Transverse colon (tissue), 4 donors: Measurements from ENCODE around the gene LCE1C. TPM values are rescaled to one million over a fixed set of nuclear protein-coding genes. Genes with fewer than 3 reads are reported as not detected.

Experiments
- DNase-seq: peaks from one replicate; pipeline ENCODE4 v3.0.0-alpha.2; 2019
- H3K27ac ChIP-seq, 4 donors: fragments of 200-600 bp; sonication (generic); 2 replicates each; pipeline ENCODE4 v1.5.1; 2016 to 2018; ENCODE audit warnings: inconsistent platforms in 4 of 4
- H3K27me3 ChIP-seq: fragments of 200-600 bp; sonication (generic); 2 replicates; pipeline ENCODE4 v1.5.1; 2017; ENCODE audit warnings: inconsistent platforms
- H3K36me3 ChIP-seq, 4 donors: fragments of 200-600 bp; sonication (generic); 2 replicates each; pipeline ENCODE4 v1.5.1; 2017 to 2019; ENCODE audit warnings: inconsistent platforms in 4 of 4
- H3K4me1 ChIP-seq, 4 donors: fragments of 200-600 bp; sonication (generic); 2 replicates each; pipeline ENCODE4 v1.5.1; 2017 to 2020; ENCODE audit warnings: inconsistent platforms in 4 of 4
- H3K4me3 ChIP-seq, 4 donors: fragments of 200-600 bp; sonication (generic); 1 replicate in 1 of 4; 2 replicates in 3 of 4; pipeline versions ENCODE4 v1.5.1 to v1.6.1; 2017 to 2019; ENCODE audit warnings: inconsistent platforms in 4 of 4
- H3K9me3 ChIP-seq, 2 donors: fragments of 200-600 bp; sonication (generic); 2 replicates each; pipeline ENCODE4 v1.5.1; 2017 to 2019; ENCODE audit warnings: inconsistent platforms in 2 of 2
- EP300 ChIP-seq: sonication (generic); formaldehyde crosslinking; IDR thresholded peaks from one replicate; pipeline ENCODE4 v1.6.1; 2017; ENCODE audit warnings: antibody characterized with exemption, low read depth
- POLR2A ChIP-seq: fragments of 450-650 bp; IDR thresholded peaks from one replicate; pipeline ENCODE4 v1.6.1; 2016; ENCODE audit warnings: antibody characterized with exemption, mild to moderate bottlenecking, moderate library complexity
- POLR2AphosphoS5 ChIP-seq, 3 donors: sonication (generic); formaldehyde crosslinking; IDR thresholded peaks; one replicate each; pipeline ENCODE4 v1.6.1; 2016; ENCODE audit warnings: antibody characterized with exemption in 3 of 3
- WGBS, 2 donors: methylation state at CpG; one replicate each; pipeline ENCODE4 v1.1.5; 2018; ENCODE audit warnings: low coverage in 1 of 2; 5-methylcytosine and 5-hydroxymethylcytosine counted together
- in situ Hi-C, 4 donors: fragments of 200-750 bp; cut with MboI; loops; one replicate each; pipeline versions ENCODE4 v1.15.0 to v1.15.1; 2017; ENCODE audit warnings: low sequenced_read_pairs in 3 of 4, low pct_ligation_motif_present in 1 of 4, low pct_unique_long_range_greater_than_20kb in 1 of 4
- intact Hi-C: fragments of 100-400 bp; cut with DNase I; formaldehyde crosslinking; loops from one replicate; pipeline ENCODE4 v1.15.1; 2023; ENCODE audit warnings: low total_unique reads
- total RNA-seq, 4 donors: library from RNA; depleted of rRNA; stranded (reverse); fragments of >200 nt; gene quantifications; one replicate each; pipeline ENCODE4 v1.1.0, GENCODE V29; 2016
- TF ChIP-seq, protein P1 (sequence below), 5 experiments: fragments of 200-600 bp in 3 of 5; fragments of 450-650 bp in 2 of 5; sonication (generic) in 3 of 5; IDR thresholded peaks; 1 replicate in 2 of 5; 2 replicates in 3 of 5; pipeline ENCODE4 v1.5.1; 2016 to 2017; ENCODE audit warnings: antibody characterized with exemption in 5 of 5, inconsistent platforms in 3 of 5, mild to moderate bottlenecking in 2 of 5, moderate library complexity in 1 of 5

The LCE1C gene
- total RNA-seq, 4 donors from 2014 or later, result not detected

DNA sequence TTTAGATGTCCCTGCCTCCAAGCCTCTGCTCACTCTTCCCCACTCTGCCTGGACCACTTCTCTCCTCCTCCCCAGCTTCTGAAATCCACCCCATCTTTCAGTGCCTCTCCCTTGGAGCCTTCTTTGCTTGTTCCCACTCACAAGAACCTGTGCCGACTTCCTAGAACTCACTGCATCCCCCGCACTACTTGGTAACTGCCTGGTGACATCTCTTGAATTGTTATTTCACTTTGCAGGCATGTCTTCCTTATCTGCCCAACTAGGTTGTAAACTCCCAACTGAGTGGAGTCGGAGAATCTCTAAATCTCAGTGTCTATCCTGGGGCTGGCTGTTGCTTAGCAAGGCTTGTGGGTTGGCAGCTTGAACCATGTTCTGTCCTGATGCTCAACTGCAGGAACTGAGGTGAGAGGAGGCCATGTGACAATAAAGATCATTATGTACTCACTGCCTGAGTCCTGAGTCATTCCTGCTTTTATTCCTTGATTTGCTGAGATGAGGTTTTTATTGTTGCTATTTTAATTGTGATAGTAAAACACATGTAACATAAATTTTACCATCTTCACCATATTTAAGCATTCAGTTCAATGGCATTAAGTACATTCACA, 44.7 kb downstream of the LCE1C start:
- Histone ChIP-seq H3K27ac (no peak overlapping the region), H3K9me3 (no peaks in the 10 kb centered on the region), H3K36me3 (no peaks in the 10 kb centered on the region), H3K4me3 (no peak overlapping the region), H3K27me3 (no peaks in the 10 kb centered on the region), H3K4me1 (no peaks in the 10 kb centered on the region)
- 77 to 94% methylated on average over 2 to 3 of the region's 3 CpGs for WGBS, 2 donors
- TF ChIP-seq POLR2A (no peak), EP300 (no peak), POLR2AphosphoS5 (IDR thresholded peaks at IDR 0.05) (no peak)
- TF ChIP-seq, protein P1, sequence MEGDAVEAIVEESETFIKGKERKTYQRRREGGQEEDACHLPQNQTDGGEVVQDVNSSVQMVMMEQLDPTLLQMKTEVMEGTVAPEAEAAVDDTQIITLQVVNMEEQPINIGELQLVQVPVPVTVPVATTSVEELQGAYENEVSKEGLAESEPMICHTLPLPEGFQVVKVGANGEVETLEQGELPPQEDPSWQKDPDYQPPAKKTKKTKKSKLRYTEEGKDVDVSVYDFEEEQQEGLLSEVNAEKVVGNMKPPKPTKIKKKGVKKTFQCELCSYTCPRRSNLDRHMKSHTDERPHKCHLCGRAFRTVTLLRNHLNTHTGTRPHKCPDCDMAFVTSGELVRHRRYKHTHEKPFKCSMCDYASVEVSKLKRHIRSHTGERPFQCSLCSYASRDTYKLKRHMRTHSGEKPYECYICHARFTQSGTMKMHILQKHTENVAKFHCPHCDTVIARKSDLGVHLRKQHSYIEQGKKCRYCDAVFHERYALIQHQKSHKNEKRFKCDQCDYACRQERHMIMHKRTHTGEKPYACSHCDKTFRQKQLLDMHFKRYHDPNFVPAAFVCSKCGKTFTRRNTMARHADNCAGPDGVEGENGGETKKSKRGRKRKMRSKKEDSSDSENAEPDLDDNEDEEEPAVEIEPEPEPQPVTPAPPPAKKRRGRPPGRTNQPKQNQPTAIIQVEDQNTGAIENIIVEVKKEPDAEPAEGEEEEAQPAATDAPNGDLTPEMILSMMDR (IDR thresholded peaks at IDR 0.05), result no peak
- DNase-seq, result no peak
- in situ Hi-C loops (no loop called here), intact Hi-C loops (no loop called here)

DNA sequence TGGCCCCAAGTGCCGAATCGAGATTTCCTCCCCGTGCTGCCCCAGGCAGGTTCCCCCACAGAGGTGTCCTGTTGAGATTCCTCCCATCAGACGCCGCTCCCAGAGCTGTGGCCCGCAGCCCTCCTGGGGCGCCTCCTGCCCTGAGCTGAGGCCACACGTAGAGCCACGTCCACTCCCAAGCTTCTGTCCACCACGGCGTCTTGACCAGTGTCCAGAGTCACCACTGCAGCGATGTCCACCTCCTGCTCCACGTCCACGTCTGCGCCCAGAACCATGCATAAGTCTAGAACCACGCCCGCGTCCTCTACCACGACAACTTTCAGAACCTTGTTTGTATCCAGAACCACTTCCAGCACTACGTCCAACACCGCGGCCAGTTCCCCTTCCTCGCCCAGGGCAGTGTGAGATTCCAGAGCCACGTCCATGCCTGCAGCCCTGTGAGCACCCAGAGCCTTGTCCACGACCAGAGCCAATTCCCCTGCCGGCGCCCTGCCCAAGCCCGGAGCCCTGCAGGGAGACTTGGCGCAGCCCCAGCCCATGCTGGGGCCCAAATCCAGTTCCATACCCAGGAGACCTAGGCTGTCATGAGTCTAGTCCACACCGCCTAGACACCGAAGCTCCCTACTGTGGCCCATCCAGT, 45.8 kb downstream of the LCE1C start:
- intact Hi-C loops, result no loop called here
- Histone ChIP-seq H3K36me3 (no peaks in the 10 kb centered on the region), H3K4me3 (no peak overlapping the region), H3K9me3 (no peaks in the 10 kb centered on the region), H3K27ac (no peak overlapping the region), H3K4me1 (no peaks in the 10 kb centered on the region), H3K27me3 (no peaks in the 10 kb centered on the region)
- TF ChIP-seq POLR2AphosphoS5 (IDR thresholded peaks at IDR 0.05) (no peak), POLR2A (no peak), EP300 (no peak)
- TF ChIP-seq, protein P1 (IDR thresholded peaks at IDR 0.05), result no peak
- in situ Hi-C loops, result no loop called here
- DNase-seq, result no peak
- 91 to 100% methylated on average over 5 to 29 of the region's 31 CpGs for WGBS, 2 donors

DNA sequence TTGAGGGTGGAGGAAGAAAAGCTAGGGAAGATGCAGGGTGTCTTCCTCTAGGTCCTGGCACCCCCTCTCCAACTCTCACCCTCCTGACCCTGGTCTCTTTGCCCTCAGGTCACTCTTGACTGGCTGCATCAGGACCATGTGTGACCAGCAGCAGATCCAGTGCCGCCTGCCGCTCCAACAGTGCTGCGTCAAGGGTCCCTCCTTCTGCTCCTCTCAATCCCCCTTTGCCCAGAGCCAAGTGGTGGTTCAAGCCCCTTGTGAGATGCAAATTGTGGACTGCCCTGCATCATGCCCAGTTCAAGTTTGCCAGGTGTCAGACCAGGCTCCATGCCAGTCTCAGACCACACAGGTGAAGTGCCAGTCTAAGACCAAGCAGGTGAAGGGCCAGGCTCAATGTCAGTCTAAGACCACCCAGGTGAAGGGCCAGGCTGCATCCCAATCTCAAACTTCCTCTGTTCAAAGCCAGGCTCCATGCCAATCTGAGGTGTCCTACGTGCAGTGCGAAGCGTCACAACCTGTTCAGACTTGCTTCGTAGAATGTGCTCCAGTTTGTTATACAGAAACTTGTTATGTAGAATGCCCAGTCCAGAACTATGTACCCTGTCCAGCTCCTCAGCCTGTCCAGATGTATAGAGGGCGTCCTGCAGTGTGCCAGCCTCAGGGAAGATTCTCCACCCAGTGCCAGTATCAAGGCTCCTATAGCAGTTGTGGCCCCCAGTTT, 46.8 kb downstream of the LCE1C start:
- no peaks in the 10 kb centered on the region for H3K36me3 ChIP-seq
- no peaks in the 10 kb centered on the region for H3K4me1 ChIP-seq
- no peaks in the 10 kb centered on the region for H3K27me3 ChIP-seq
- WGBS, 2 donors, result 43 to 90% methylated on average over 1 to 8 of the region's 8 CpGs
- intact Hi-C loops (no loop called here), in situ Hi-C loops (no loop called here)
- no peaks in the 10 kb centered on the region for H3K9me3 ChIP-seq
- no peak overlapping the region for H3K27ac ChIP-seq
- no peak overlapping the region for H3K4me3 ChIP-seq
- no peak for DNase-seq
- TF ChIP-seq EP300, result no peak
- no peak for TF ChIP-seq POLR2A
- no peak for TF ChIP-seq POLR2AphosphoS5 (IDR thresholded peaks at IDR 0.05)
- TF ChIP-seq, protein P1 (IDR thresholded peaks at IDR 0.05), result no peak

DNA sequence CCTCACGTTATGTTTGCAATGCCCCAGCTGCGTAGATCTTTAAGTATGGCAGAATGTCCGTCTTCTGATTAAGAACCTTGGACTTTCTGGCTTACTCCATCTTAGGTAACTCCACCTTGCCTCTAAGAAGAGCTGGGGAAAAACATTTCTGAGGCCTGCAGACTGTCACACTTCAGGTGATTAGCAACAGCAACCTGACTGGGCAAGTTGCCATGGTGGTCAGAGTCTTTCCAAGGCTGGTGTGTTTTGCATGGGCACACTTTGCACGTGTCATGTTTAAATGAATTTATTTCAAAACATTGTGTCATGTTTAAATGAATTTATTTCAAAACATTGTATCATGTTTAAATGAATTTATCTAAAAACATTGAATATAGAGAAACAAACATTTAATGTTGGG, 47.8 kb downstream of the LCE1C start:
- Histone ChIP-seq H3K36me3 (no peaks in the 10 kb centered on the region), H3K27ac (no peak overlapping the region), H3K9me3 (no peaks in the 10 kb centered on the region), H3K27me3 (no peaks in the 10 kb centered on the region), H3K4me1 (no peaks in the 10 kb centered on the region), H3K4me3 (no peak overlapping the region)
- in situ Hi-C loops (no loop called here), intact Hi-C loops (no loop called here)
- TF ChIP-seq, protein P1 (IDR thresholded peaks at IDR 0.05), result no peak
- TF ChIP-seq EP300 (no peak), POLR2AphosphoS5 (IDR thresholded peaks at IDR 0.05) (no peak), POLR2A (no peak)
- 83 to 86% methylated on average over 1 to 4 of the region's 4 CpGs for WGBS, 2 donors
- DNase-seq, result no peak
